Measurements from ENCODE around the gene DSCAM. TPM values are rescaled to one million over a fixed set of nuclear protein-coding genes. Genes with fewer than 3 reads are reported as not detected.

DSCAM gene
- polyA plus RNA-seq, 1 experiment = 0.10 TPM

DNA sequence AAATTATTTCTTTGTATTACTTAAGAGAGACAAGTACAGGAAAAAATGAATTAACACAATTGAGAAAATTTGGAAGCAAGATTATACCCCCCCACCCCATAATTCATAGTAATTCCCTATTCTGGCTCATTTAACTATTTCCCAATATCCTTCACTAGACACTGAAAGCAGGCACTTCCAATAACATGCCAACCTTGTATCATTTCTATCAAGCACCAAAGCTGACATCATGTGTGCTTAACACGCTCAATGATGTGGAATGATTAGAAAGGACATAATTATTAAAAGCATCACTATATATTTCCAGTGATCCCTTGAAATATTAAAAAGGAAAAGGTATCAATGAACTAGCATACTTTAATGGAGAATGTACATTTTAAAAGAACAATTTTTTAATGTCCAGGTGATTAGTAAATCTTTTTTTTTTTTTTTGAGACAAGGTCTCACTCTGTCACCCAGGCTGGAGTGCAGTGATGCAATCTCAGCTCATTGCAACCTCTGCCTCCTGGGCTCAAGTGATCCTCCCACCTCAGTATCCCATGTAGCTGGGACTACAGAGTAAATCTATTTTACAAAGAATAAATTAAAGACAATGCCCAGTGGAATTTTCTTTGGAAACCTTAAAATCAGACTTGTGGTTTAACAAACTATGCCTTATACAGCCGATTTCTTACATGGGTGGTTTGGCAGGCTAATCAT lies 443.9 kb downstream of the DSCAM start:
- no peaks in the 10 kb centered on the region for H3K27me3 ChIP-seq (ENCODE audit: control insufficient read depth, insufficient read depth, low read length)
- no peak for DNase-seq (ENCODE audit: low read depth)
- H3K4me3 ChIP-seq (ENCODE audit: low read depth, low read length) = no peak overlapping the region
- H3K36me3 ChIP-seq (ENCODE audit: control insufficient read depth, insufficient read depth, low read length) = no peaks in the 10 kb centered on the region
- TF ChIP-seq, protein P1, sequence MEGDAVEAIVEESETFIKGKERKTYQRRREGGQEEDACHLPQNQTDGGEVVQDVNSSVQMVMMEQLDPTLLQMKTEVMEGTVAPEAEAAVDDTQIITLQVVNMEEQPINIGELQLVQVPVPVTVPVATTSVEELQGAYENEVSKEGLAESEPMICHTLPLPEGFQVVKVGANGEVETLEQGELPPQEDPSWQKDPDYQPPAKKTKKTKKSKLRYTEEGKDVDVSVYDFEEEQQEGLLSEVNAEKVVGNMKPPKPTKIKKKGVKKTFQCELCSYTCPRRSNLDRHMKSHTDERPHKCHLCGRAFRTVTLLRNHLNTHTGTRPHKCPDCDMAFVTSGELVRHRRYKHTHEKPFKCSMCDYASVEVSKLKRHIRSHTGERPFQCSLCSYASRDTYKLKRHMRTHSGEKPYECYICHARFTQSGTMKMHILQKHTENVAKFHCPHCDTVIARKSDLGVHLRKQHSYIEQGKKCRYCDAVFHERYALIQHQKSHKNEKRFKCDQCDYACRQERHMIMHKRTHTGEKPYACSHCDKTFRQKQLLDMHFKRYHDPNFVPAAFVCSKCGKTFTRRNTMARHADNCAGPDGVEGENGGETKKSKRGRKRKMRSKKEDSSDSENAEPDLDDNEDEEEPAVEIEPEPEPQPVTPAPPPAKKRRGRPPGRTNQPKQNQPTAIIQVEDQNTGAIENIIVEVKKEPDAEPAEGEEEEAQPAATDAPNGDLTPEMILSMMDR (IDR thresholded peaks at IDR 0.05; ENCODE audit: insufficient read depth, low read depth, low read length) = no peak
- CTCF ChIA-PET = no interaction called here
- POLR2A ChIA-PET = no interaction called here

GRCh38 chr21:40395732-40396131 lies 451.2 kb downstream of the DSCAM start:
- Histone ChIP-seq H3K36me3 (ENCODE audit: control insufficient read depth, insufficient read depth, low read length) (no peaks in the 10 kb centered on the region), H3K27me3 (ENCODE audit: control insufficient read depth, insufficient read depth, low read length) (no peaks in the 10 kb centered on the region), H3K4me3 (ENCODE audit: low read depth, low read length) (no peak overlapping the region)
- TF ChIP-seq, protein P1 (IDR thresholded peaks at IDR 0.05; ENCODE audit: insufficient read depth, low read depth, low read length) = no peak
- CTCF ChIA-PET = no interaction called here
- POLR2A ChIA-PET = no interaction called here
- DNase-seq (ENCODE audit: low read depth) = no peak

GRCh38 chr21:40393066-40393465 lies 453.9 kb downstream of the DSCAM start:
- H3K27me3 ChIP-seq (ENCODE audit: control insufficient read depth, insufficient read depth, low read length) = no peaks in the 10 kb centered on the region
- TF ChIP-seq, protein P1 (IDR thresholded peaks at IDR 0.05; ENCODE audit: insufficient read depth, low read depth, low read length) = no peak
- POLR2A ChIA-PET = no interaction called here
- CTCF ChIA-PET = no interaction called here
- no peak for DNase-seq (ENCODE audit: low read depth)
- no peaks in the 10 kb centered on the region for H3K36me3 ChIP-seq (ENCODE audit: control insufficient read depth, insufficient read depth, low read length)
- no peak overlapping the region for H3K4me3 ChIP-seq (ENCODE audit: low read depth, low read length)

DNA sequence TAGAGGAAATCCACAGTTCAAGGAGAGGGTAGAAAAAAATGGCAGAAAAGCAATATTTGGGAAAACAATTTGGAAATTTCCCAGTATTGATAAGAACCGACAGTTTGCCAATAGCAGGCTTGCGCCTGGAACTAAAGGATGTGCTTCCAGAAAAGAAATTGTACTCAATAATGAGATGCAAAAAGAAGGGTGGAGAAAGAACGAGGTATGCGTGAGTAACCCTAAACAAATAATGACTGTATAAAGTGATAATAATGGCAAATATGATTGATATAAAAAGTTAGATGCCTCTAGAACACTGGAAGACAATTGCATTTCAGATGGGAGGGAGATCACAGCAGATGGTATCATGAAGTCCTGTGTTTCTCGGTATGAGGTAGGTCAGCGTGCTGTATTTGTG lies 458.9 kb downstream of the DSCAM start:
- TF ChIP-seq, protein P1 (IDR thresholded peaks at IDR 0.05; ENCODE audit: insufficient read depth, low read depth, low read length) = no peak
- ChIA-PET CTCF (no interaction called here), POLR2A (no interaction called here)
- no peak for DNase-seq (ENCODE audit: low read depth)
- H3K36me3 ChIP-seq (ENCODE audit: control insufficient read depth, insufficient read depth, low read length) = no peaks in the 10 kb centered on the region
- H3K4me3 ChIP-seq (ENCODE audit: low read depth, low read length) = no peak overlapping the region
- no peaks in the 10 kb centered on the region for H3K27me3 ChIP-seq (ENCODE audit: control insufficient read depth, insufficient read depth, low read length)

DNA sequence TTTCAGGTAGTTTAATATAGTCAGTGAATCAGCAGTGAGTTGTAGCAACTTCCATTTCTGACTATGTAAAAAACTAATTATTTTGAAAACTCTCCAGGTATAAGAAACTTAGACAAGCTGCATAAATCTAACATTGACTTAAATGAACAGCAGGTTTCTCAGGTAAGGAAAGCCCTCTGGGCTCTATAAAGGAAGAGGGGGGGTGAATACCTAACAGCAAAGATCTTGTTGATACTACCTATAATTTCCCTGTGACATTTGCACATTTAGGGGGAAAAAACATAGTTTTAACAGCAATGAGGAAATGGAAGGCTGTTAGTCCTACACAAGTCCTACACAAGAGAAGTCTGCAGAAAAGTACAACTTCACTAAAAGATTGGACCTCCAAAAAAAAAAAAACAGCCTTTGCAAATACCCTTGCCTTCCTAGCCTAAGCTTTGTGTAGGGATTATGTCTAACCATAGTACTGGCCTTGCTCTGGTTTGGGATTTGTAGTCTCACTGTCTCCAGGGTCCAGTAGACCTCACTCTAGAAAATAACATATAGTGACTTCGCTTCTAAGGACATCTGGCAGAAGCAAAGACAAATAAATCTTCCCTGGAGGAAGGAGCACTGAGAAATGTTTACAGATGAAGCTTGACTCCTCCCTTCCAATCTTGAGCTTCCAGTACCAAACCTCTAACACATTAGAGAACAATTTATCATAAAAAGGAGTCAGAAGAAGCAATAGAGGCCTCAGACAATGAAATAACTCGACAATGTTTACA lies 459.8 kb downstream of the DSCAM start:
- CTCF ChIA-PET = interaction anchor here (0.6 to 1.0 kb wide), 2 partner anchors 11 to 27 kb away, joined by 3 read pairs; no protein-coding TSS in a partner anchor
- POLR2A ChIA-PET = no interaction called here

More for the DNA sequence above, 459.8 kb downstream of the DSCAM start:
- no peak for DNase-seq (ENCODE audit: low read depth)
- TF ChIP-seq, protein P1 (IDR thresholded peaks at IDR 0.05; ENCODE audit: insufficient read depth, low read depth, low read length) = no peak
- no peaks in the 10 kb centered on the region for H3K27me3 ChIP-seq (ENCODE audit: control insufficient read depth, insufficient read depth, low read length)
- no peak overlapping the region for H3K4me3 ChIP-seq (ENCODE audit: low read depth, low read length)
- H3K36me3 ChIP-seq (ENCODE audit: control insufficient read depth, insufficient read depth, low read length) = no peaks in the 10 kb centered on the region
